K562 (cell line): ENCODE data around the gene DYNLL1. TPM values are rescaled to one million over a fixed set of nuclear protein-coding genes. Genes with fewer than 3 reads are reported as not detected.

ENCODE experiments used
- ATAC-seq: fragments of 200-7000 bp; cut with Tn5 transposase; 3 replicates; pipeline ENCODE4 v1.9.1; 2020; ENCODE audit warnings: moderate library complexity
- BruUV-seq: library from RNA; stranded (reverse); fragments of 400-500 nt; replicated peaks from 2 replicates; lab custom pipeline; 2021; lab: Mats Ljungman, UMichigan
- CTCF ChIA-PET: fragments of 300-600 bp; formaldehyde crosslinking; extraction: SDS; loops from one replicate; lab custom pipeline; 2021; ENCODE audit warnings: low intra/inter-chr PET ratio; lab: Yijun Ruan, JAX
- POLR2A ChIA-PET: fragments of 300-600, 350-650 bp; sonication (Branson Sonifier 250); formaldehyde crosslinking; extraction: SDS; loops from one replicate; lab custom pipeline; 2021; ENCODE audit warnings: antibody characterized with exemption, inconsistent platforms; lab: Yijun Ruan, JAX
- DNase-seq, 4 experiments: peaks; one replicate each; pipeline versions ENCODE4 v3.0.0 to v3.0.0-alpha.2; 2011 to 2018; ENCODE audit warnings: low spot score in 3 of 4, mixed read lengths in 3 of 4; ENCODE audit errors: extremely low read depth in 1 of 4
- FAIRE-seq: peaks from 2 replicates; lab custom pipeline; 2011; peaks lifted over from hg19 to GRCh38; lab: Jason Lieb, UNC
- H2AFZ ChIP-seq: 2 replicates; pipeline ENCODE4 v1.6.0; 2011; ENCODE audit warnings: low read depth, low read length, control low read depth, inconsistent platforms
- H3K27ac ChIP-seq: fragments of 200-600 bp; 3 replicates; pipeline ENCODE4 v1.8.0; 2011; ENCODE audit warnings: low read depth, mild to moderate bottlenecking, control low read depth, inconsistent platforms, low read length, moderate library complexity, mixed read lengths; ENCODE audit errors: extremely low read depth
- H3K27me3 ChIP-seq, 2 experiments: fragments of 300-600 bp in 1 of 2; 2 replicates in 1 of 2; 3 replicates in 1 of 2; pipeline versions ENCODE4 v1.6.0 to v1.8.0; 2011; ENCODE audit warnings: inconsistent platforms in 2 of 2, low read length in 2 of 2, mild to moderate bottlenecking in 1 of 2, mixed read lengths in 1 of 2, moderate library complexity in 1 of 2; ENCODE audit not compliant: control insufficient read depth in 2 of 2, insufficient read depth in 2 of 2
- H3K36me3 ChIP-seq: fragments of 300-600 bp; 3 replicates; pipeline ENCODE4 v1.8.0; 2011; ENCODE audit warnings: mild to moderate bottlenecking, low read length, inconsistent platforms; ENCODE audit not compliant: control insufficient read depth, insufficient read depth
- H3K4me1 ChIP-seq, 2 experiments: fragments of 200-600 bp in 1 of 2; replicated peaks in 1 of 2; 2 replicates in 1 of 2; 3 replicates in 1 of 2; pipeline versions ENCODE4 v1.5.1 to v1.8.0; 2011; ENCODE audit warnings: inconsistent platforms in 2 of 2, low read length in 2 of 2, mild to moderate bottlenecking in 1 of 2, mixed read lengths in 1 of 2, moderate library complexity in 1 of 2; ENCODE audit not compliant: control insufficient read depth in 2 of 2, insufficient read depth in 2 of 2
- H3K4me2 ChIP-seq: 2 replicates; pipeline ENCODE4 v1.6.1; 2011; ENCODE audit warnings: low read length, control low read depth, inconsistent platforms, mixed read lengths; ENCODE audit not compliant: insufficient read depth
- H3K4me3 ChIP-seq: fragments of 200-600 bp; sonication (generic), shearing (Covaris generic); 2 replicates; pipeline ENCODE4 v1.5.1; 2016; ENCODE audit warnings: control low read depth, inconsistent platforms
- H3K79me2 ChIP-seq: fragments of 200-600 bp; 3 replicates; pipeline ENCODE4 v1.8.0; 2011; ENCODE audit warnings: low read length, inconsistent platforms; ENCODE audit not compliant: control insufficient read depth, insufficient read depth
- H3K9ac ChIP-seq, 2 experiments: 2 replicates each; pipeline versions ENCODE4 v1.6.0 to v1.6.1; 2011; ENCODE audit warnings: low read depth in 2 of 2, low read length in 2 of 2, control low read depth in 1 of 2, inconsistent platforms in 1 of 2, mild to moderate bottlenecking in 1 of 2, mixed read lengths in 1 of 2; ENCODE audit not compliant: insufficient read depth in 1 of 2
- H3K9me1 ChIP-seq: one replicate; pipeline ENCODE4 v1.6.0; 2011; ENCODE audit warnings: inconsistent platforms, mild to moderate bottlenecking, low read length, moderate library complexity; ENCODE audit not compliant: control insufficient read depth, insufficient read depth
- H3K9me3 ChIP-seq: replicated peaks from 2 replicates; pipeline ENCODE4 v1.5.1; 2011; ENCODE audit warnings: low read depth, low read length, inconsistent platforms; ENCODE audit not compliant: control insufficient read depth, insufficient read depth
- H4K20me1 ChIP-seq: replicated peaks from 2 replicates; pipeline ENCODE4 v1.6.1; 2011; ENCODE audit warnings: low read length, inconsistent platforms, mixed read lengths; ENCODE audit not compliant: control insufficient read depth, insufficient read depth
- CTBP1 ChIP-seq: fragments of 450-650 bp; IDR thresholded peaks from 2 replicates; pipeline ENCODE4 v1.6.1; 2016; ENCODE audit warnings: borderline replicate concordance
- KLF1 ChIP-seq: fragments of 450-650 bp; IDR thresholded peaks from 2 replicates; pipeline ENCODE4 v1.6.1; 2016; ENCODE audit warnings: missing genetic modification characterization, missing compliant biosample characterization
- MITF ChIP-seq: IDR thresholded peaks from 2 replicates; pipeline ENCODE4 v1.6.1; 2014; ENCODE audit warnings: antibody characterized with exemption
- ZC3H4 ChIP-seq: sonication (generic); formaldehyde crosslinking; IDR thresholded peaks from 2 replicates; pipeline ENCODE4 v1.9.0; 2021; ENCODE audit warnings: missing genetic modification reagents, borderline replicate concordance
- ZFP1 ChIP-seq: fragments of 450-650 bp; formaldehyde crosslinking; IDR thresholded peaks from 2 replicates; pipeline ENCODE4 v1.4.0; 2020; ENCODE audit warnings: mild to moderate bottlenecking, mixed read lengths
- WGBS: fragments of 100-300 bp; shearing (Covaris generic); methylation state at CpG from one replicate; pipeline ENCODE4 v1.1.6; 2016; ENCODE audit warnings: low coverage, mixed read lengths; ENCODE audit not compliant: insufficient coverage; ENCODE audit errors: missing lambda C conversion rate; 5-methylcytosine and 5-hydroxymethylcytosine counted together
- in situ Hi-C: fragments of 300-500 bp; cut with MboI; formaldehyde crosslinking; loops from 4 replicates; pipeline ENCODE4 v1.15.0; 2018; ENCODE audit warnings: inconsistent platforms, mixed read lengths
- intact Hi-C: fragments of 100-400 bp; cut with micrococcal nuclease; formaldehyde crosslinking; loops from 2 replicates; pipeline ENCODE4 v1.14.2; 2022
- polyA plus RNA-seq, 8 experiments: library from polyadenylated mRNA; depleted of rRNA in 4 of 8; stranded (reverse) in 5 of 8; unstranded in 3 of 8; fragments of >200 nt; fragmentation: Nextera tagmentation in 2 of 8; fragmentation: Illumina TruSeq in 1 of 8; extraction: Ambion mirVana in 2 of 8; extraction: Trizol in 1 of 8; gene quantifications; 2 replicates each; pipeline versions ENCODE4 v1.2.1 to v1.2.3, GENCODE V29; 2011 to 2014; ENCODE audit warnings: inconsistent platforms in 1 of 8, missing spikeins in 1 of 8
- total RNA-seq, 7 experiments: library from RNA; depleted of rRNA in 6 of 7; stranded (reverse); fragments of >200 nt in 6 of 7; fragmentation: Illumina TruSeq in 2 of 7; extraction: Trizol in 2 of 7; gene quantifications; 2 replicates each; pipeline versions ENCODE4 v1.2.1 to v1.2.3, GENCODE V29; 2011 to 2021; ENCODE audit warnings: low replicate concordance in 1 of 7
- TF ChIP-seq, protein P1 (sequence below): fragments of 200-600 bp; sonication (generic); IDR thresholded peaks from one replicate; pipeline ENCODE4 v1.6.1; 2012; ENCODE audit warnings: mild to moderate bottlenecking, low read depth, low read length, inconsistent platforms
- TF ChIP-seq, protein P2 (sequence below): IDR thresholded peaks from 2 replicates; pipeline ENCODE4 v1.6.1; 2012; ENCODE audit warnings: low read depth, low read length, improper control_type of control experiment, borderline replicate concordance

The DYNLL1 gene
- total and polyA plus RNA-seq, 9 of the 15 experiments (the other 6 are each of a cell fraction or from before 2014, with no cell fraction given) = 303 to 1,112 (median 468) TPM

DNA sequence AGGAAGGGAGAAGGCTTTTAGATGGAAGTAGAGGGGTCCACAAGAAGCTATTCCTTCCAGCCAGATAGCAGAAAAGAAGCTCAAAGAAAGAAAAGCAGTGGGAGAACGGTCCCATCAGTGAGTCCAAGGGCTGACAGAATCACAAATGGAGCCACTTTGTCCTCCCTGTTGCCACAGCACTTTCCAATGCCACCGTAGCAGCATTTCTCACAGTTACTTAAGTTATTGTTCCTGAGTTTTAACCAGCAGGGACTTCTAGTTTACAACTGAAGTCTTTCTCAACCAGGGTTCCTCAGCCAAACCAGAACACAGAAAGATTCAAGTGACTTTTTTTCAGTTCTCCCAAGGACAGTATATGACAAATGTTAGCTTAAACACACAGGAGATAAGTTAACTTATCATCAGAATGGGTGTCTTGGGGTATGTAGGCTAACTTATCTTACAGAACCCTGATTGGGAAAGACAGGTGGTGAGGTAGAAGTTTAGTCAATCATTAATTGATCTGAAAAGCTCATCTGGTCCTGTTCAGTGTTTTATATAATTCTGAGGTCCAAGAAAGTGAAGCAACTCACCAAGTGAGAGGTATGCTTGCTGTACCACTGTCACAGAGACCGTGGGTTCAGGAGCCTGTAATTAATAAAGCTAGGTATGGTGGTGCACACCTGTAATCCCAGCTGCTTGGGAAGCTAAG lies 42.7 kb upstream of the DYNLL1 start:
- DNase-seq (no peak), ATAC-seq (no peak), FAIRE-seq (no peak)
- in situ Hi-C loops = no loop called here
- Histone ChIP-seq H3K9ac (no peak overlapping the region), H3K4me2 (no peak overlapping the region), H3K9me3 (no peaks in the 10 kb centered on the region), H2AFZ (no peak overlapping the region), H3K4me1 (no peaks in the 10 kb centered on the region; a peak in 1 of 5 replicates), H4K20me1 (0 out of 2 replicates have a peak, but pooled peaks cover 14% of the 10 kb centered on the region), H3K4me3 (no peak overlapping the region), H3K27me3 (no peaks in the 10 kb centered on the region), H3K27ac (no peak overlapping the region), H3K36me3 (peaks cover 79% of the 10 kb centered on the region), H3K9me1 (no peaks in the 10 kb centered on the region), H3K79me2 (peaks cover 21% of the 10 kb centered on the region)
- intact Hi-C loops = no loop called here
- no TSS peak for BruUV-seq
- ChIA-PET CTCF (no interaction called here), POLR2A (interaction anchor here (0.6 to 8.1 kb wide), 4 partner anchors 7 to 320 kb away, joined by 3 to 38 read pairs (median 11); partner anchors contain the start of genes COX6A1, GATC and TRIAP1)
- 82% methylated on average over 3 of the region's 3 CpGs for WGBS
- TF ChIP-seq MITF (no peak), ZFP1 (CRISPR knock-in tag) (no peak), KLF1 (tag) (no peak), CTBP1 (no peak), ZC3H4 (CRISPR knock-in tag) (no peak)
- TF ChIP-seq, protein P1, sequence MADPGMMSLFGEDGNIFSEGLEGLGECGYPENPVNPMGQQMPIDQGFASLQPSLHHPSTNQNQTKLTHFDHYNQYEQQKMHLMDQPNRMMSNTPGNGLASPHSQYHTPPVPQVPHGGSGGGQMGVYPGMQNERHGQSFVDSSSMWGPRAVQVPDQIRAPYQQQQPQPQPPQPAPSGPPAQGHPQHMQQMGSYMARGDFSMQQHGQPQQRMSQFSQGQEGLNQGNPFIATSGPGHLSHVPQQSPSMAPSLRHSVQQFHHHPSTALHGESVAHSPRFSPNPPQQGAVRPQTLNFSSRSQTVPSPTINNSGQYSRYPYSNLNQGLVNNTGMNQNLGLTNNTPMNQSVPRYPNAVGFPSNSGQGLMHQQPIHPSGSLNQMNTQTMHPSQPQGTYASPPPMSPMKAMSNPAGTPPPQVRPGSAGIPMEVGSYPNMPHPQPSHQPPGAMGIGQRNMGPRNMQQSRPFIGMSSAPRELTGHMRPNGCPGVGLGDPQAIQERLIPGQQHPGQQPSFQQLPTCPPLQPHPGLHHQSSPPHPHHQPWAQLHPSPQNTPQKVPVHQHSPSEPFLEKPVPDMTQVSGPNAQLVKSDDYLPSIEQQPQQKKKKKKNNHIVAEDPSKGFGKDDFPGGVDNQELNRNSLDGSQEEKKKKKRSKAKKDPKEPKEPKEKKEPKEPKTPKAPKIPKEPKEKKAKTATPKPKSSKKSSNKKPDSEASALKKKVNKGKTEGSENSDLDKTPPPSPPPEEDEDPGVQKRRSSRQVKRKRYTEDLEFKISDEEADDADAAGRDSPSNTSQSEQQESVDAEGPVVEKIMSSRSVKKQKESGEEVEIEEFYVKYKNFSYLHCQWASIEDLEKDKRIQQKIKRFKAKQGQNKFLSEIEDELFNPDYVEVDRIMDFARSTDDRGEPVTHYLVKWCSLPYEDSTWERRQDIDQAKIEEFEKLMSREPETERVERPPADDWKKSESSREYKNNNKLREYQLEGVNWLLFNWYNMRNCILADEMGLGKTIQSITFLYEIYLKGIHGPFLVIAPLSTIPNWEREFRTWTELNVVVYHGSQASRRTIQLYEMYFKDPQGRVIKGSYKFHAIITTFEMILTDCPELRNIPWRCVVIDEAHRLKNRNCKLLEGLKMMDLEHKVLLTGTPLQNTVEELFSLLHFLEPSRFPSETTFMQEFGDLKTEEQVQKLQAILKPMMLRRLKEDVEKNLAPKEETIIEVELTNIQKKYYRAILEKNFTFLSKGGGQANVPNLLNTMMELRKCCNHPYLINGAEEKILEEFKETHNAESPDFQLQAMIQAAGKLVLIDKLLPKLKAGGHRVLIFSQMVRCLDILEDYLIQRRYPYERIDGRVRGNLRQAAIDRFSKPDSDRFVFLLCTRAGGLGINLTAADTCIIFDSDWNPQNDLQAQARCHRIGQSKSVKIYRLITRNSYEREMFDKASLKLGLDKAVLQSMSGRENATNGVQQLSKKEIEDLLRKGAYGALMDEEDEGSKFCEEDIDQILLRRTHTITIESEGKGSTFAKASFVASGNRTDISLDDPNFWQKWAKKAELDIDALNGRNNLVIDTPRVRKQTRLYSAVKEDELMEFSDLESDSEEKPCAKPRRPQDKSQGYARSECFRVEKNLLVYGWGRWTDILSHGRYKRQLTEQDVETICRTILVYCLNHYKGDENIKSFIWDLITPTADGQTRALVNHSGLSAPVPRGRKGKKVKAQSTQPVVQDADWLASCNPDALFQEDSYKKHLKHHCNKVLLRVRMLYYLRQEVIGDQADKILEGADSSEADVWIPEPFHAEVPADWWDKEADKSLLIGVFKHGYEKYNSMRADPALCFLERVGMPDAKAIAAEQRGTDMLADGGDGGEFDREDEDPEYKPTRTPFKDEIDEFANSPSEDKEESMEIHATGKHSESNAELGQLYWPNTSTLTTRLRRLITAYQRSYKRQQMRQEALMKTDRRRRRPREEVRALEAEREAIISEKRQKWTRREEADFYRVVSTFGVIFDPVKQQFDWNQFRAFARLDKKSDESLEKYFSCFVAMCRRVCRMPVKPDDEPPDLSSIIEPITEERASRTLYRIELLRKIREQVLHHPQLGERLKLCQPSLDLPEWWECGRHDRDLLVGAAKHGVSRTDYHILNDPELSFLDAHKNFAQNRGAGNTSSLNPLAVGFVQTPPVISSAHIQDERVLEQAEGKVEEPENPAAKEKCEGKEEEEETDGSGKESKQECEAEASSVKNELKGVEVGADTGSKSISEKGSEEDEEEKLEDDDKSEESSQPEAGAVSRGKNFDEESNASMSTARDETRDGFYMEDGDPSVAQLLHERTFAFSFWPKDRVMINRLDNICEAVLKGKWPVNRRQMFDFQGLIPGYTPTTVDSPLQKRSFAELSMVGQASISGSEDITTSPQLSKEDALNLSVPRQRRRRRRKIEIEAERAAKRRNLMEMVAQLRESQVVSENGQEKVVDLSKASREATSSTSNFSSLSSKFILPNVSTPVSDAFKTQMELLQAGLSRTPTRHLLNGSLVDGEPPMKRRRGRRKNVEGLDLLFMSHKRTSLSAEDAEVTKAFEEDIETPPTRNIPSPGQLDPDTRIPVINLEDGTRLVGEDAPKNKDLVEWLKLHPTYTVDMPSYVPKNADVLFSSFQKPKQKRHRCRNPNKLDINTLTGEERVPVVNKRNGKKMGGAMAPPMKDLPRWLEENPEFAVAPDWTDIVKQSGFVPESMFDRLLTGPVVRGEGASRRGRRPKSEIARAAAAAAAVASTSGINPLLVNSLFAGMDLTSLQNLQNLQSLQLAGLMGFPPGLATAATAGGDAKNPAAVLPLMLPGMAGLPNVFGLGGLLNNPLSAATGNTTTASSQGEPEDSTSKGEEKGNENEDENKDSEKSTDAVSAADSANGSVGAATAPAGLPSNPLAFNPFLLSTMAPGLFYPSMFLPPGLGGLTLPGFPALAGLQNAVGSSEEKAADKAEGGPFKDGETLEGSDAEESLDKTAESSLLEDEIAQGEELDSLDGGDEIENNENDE = no peak
- TF ChIP-seq, protein P2, sequence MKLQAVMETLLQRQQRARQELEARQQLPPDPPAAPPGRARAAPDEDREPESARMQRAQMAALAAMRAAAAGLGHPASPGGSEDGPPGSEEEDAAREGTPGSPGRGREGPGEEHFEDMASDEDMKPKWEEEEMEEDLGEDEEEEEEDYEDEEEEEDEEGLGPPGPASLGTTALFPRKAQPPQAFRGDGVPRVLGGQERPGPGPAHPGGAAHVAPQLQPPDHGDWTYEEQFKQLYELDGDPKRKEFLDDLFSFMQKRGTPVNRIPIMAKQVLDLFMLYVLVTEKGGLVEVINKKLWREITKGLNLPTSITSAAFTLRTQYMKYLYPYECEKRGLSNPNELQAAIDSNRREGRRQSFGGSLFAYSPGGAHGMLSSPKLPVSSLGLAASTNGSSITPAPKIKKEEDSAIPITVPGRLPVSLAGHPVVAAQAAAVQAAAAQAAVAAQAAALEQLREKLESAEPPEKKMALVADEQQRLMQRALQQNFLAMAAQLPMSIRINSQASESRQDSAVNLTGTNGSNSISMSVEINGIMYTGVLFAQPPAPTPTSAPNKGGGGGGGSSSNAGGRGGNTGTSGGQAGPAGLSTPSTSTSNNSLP = no peak
